ENCODE results near the gene DENND4C.

GRCh38 chr9:19313573-19313972, 83.1 kb downstream of the DENND4C start:
- TF ChIP-seq CTCF (IDR thresholded peaks at IDR 0.05) (no peak), POLR2A (IDR thresholded peaks at IDR 0.05) (no peak)

Data from body of pancreas (tissue), 4 donors.